Right atrium auricular region (tissue), 2 donors: ENCODE measurements around the gene NQO1. TPM values are rescaled to one million over a fixed set of nuclear protein-coding genes. Genes with fewer than 3 reads are reported as not detected.
A peak's percentile ranks its signal among the peaks of the same experiment; 100 is the strongest.

ENCODE experiments used
- DNase-seq: peaks from one replicate; pipeline ENCODE4 v3.0.0-alpha.2; 2019; ENCODE audit warnings: low spot score
- H3K27ac ChIP-seq, 2 donors: fragments of 200-600 bp; sonication (generic); 1 replicate in 1 of 2; 2 replicates in 1 of 2; pipeline ENCODE4 v1.5.1; 2016 to 2019
- H3K27me3 ChIP-seq, 2 donors: fragments of 200-600 bp; sonication (generic); one replicate each; pipeline versions ENCODE4 v1.5.1 to v1.6.0; 2017 to 2019
- H3K36me3 ChIP-seq: fragments of 200-600 bp; sonication (generic); one replicate; pipeline ENCODE4 v1.5.1; 2016
- H3K4me1 ChIP-seq, 2 donors: fragments of 200-600 bp; sonication (generic); one replicate each; pipeline versions ENCODE4 v1.5.1 to v1.6.0; 2017 to 2019
- H3K4me3 ChIP-seq, 2 donors: fragments of 200-600 bp; sonication (generic); 1 replicate in 1 of 2; 2 replicates in 1 of 2; pipeline ENCODE4 v1.5.1; 2017 to 2019; ENCODE audit warnings: mild to moderate bottlenecking in 1 of 2, moderate library complexity in 1 of 2
- H3K9me3 ChIP-seq, 2 donors: fragments of 200-600 bp; sonication (generic); one replicate each; pipeline ENCODE4 v1.5.1; 2019
- total RNA-seq, 2 donors: library from RNA; depleted of rRNA; stranded (reverse); fragments of >200 nt; gene quantifications; one replicate each; pipeline ENCODE4 v1.1.0, GENCODE V29; 2016
- TF ChIP-seq, protein P1 (sequence below), 2 donors: fragments of 200-600 bp; sonication (generic); IDR thresholded peaks; one replicate each; pipeline ENCODE4 v1.5.1; 2019; ENCODE audit warnings: antibody characterized with exemption in 2 of 2

Gene NQO1
- total RNA-seq, 2 donors from 2014 or later: 41.8 to 62.9 TPM

DNA sequence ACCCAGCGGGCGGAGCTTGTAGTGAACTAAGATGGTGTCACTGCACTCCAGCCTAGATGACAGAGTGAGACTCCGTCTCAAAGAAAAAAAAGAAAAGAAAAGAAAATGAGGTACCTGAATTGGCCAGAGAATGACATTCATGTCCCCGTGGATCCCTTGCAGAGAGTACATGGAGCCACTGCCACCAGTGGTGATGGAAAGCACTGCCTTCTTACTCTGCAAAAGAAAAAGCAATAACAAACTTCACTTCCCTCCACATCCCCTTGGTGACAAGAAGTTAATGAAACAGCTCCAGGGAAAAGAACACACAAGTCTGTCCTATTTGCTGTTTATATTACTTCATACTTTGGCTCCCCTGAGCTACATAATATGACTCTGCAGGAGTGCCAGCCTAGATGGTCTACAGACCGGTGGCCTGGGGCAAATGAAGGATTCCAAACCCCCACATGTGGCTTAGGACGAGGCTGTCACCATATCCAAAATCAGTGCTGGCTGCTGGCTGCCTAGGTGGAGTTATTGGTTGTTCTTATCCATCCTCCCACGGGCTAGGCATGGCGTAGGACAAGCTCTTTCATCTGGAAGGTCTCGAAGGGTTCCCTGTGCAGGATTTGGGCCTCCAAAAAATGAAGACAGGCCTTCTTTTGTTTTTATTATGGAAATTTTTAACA, 13.3 kb downstream of the NQO1 start:
- Histone ChIP-seq H3K27ac (no peak overlapping the region), H3K4me3 (no peak overlapping the region), H3K27me3 (no peaks in the 10 kb centered on the region), H3K9me3 (no peaks in the 10 kb centered on the region), H3K4me1 (peaks cover 0 to 5% of the 10 kb centered on the region in 2 donors), H3K36me3 (peaks cover 32% of the 10 kb centered on the region)
- DNase-seq: no peak
- TF ChIP-seq, protein P1, sequence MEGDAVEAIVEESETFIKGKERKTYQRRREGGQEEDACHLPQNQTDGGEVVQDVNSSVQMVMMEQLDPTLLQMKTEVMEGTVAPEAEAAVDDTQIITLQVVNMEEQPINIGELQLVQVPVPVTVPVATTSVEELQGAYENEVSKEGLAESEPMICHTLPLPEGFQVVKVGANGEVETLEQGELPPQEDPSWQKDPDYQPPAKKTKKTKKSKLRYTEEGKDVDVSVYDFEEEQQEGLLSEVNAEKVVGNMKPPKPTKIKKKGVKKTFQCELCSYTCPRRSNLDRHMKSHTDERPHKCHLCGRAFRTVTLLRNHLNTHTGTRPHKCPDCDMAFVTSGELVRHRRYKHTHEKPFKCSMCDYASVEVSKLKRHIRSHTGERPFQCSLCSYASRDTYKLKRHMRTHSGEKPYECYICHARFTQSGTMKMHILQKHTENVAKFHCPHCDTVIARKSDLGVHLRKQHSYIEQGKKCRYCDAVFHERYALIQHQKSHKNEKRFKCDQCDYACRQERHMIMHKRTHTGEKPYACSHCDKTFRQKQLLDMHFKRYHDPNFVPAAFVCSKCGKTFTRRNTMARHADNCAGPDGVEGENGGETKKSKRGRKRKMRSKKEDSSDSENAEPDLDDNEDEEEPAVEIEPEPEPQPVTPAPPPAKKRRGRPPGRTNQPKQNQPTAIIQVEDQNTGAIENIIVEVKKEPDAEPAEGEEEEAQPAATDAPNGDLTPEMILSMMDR (IDR thresholded peaks at IDR 0.05): no peak

DNA sequence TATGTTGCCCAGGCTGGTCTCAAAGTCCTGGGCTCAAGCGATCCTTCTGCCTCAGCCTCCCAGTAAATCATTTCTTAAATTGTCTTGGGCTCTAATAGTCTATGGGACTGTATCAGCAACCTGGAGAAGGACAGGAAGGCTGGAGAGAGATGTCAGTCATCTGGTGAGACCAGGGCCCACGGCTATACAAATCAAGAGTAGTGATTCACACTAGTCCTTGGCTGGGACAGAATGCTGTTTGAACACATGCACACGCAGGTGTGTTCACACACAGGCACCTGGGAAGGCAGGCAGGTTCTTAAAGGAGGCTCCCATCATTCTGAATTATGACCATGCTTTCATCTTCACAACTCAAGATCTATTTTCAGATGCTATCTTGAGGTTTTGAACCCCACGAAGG, 14.1 kb downstream of the NQO1 start:
- Histone ChIP-seq H3K36me3 (peaks cover 28% of the 10 kb centered on the region), H3K27me3 (no peaks in the 10 kb centered on the region), H3K4me3 (no peak overlapping the region), H3K4me1 (peaks cover 0 to 5% of the 10 kb centered on the region in 2 donors), H3K9me3 (no peaks in the 10 kb centered on the region), H3K27ac (no peak overlapping the region)
- no peak for DNase-seq
- TF ChIP-seq, protein P1 (IDR thresholded peaks at IDR 0.05): no peak

DNA sequence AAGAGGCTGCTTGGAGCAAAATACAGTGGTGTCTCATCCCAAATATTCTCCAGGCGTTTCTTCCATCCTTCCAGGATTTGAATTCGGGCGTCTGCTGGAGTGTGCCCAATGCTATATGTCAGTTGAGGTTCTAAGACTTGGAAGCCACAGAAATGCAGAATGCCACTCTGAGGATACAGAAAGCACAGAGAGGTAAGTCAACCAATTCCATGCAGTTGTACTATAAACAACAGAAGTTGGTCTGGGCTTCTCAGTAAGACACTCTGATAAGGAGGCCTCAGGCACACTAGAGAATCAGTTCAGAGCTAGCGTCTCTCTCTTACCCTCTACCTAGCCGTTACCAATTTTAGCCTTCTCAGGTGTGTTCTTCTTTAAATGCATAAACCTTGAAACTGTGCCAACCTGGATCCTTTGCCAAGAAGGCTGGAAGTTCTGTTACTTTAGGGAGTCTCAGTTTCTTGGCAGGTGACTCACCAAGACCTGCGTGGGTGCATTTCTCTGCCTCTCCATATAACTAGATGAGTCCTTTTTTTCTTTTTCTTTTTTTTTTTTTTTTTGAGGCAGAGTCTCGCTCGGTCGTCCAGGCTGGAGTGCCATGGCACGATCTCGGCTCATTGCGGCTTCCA, 15.1 kb downstream of the NQO1 start:
- Histone ChIP-seq H3K4me1 (peaks cover 0 to 5% of the 10 kb centered on the region in 2 donors), H3K36me3 (peaks cover 28% of the 10 kb centered on the region)
- no peak for DNase-seq

DNA sequence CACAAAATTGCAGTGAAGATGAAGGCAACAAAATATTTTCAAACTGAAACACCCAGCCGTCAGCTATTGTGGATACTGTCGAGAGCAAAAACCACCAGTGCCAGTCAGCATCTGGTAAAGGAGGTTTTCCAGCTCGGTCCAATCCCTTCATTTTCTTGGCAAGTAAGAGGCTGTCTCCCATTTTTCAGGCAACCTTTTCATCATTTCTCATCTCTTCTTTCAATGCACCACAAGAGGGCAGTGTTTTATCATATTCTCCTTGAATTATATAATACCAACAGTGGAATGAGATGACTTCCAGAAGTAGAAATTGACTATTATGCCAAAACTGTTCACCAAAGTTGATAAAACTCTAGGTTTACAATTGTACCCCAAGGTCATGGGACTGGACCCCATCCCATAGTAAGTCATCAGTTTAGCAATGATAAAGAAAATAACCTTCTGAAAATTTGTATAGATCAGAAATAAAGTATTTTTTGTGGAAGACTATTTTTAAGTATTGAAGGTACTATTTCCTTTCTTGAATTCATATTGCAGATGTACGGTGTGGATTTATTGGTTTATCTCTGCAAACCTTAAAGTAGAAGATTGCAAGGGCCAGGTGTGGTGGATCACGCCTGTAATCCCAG, 16.8 kb downstream of the NQO1 start:
- H3K9me3 ChIP-seq: no peaks in the 10 kb centered on the region
- peaks cover 0 to 5% of the 10 kb centered on the region in 2 donors for H3K4me1 ChIP-seq
- H3K27me3 ChIP-seq: no peaks in the 10 kb centered on the region
- TF ChIP-seq, protein P1 (IDR thresholded peaks at IDR 0.05): peak; percentile 50 to 68
- peaks cover 28% of the 10 kb centered on the region for H3K36me3 ChIP-seq
- no peak overlapping the region for H3K4me3 ChIP-seq
- DNase-seq: no peak
- no peak overlapping the region for H3K27ac ChIP-seq

More for the DNA sequence above, 15.1 kb downstream of the NQO1 start:
- TF ChIP-seq, protein P1 (IDR thresholded peaks at IDR 0.05): no peak
- Histone ChIP-seq H3K27ac (no peak overlapping the region), H3K27me3 (no peaks in the 10 kb centered on the region), H3K9me3 (no peaks in the 10 kb centered on the region), H3K4me3 (no peak overlapping the region)

DNA sequence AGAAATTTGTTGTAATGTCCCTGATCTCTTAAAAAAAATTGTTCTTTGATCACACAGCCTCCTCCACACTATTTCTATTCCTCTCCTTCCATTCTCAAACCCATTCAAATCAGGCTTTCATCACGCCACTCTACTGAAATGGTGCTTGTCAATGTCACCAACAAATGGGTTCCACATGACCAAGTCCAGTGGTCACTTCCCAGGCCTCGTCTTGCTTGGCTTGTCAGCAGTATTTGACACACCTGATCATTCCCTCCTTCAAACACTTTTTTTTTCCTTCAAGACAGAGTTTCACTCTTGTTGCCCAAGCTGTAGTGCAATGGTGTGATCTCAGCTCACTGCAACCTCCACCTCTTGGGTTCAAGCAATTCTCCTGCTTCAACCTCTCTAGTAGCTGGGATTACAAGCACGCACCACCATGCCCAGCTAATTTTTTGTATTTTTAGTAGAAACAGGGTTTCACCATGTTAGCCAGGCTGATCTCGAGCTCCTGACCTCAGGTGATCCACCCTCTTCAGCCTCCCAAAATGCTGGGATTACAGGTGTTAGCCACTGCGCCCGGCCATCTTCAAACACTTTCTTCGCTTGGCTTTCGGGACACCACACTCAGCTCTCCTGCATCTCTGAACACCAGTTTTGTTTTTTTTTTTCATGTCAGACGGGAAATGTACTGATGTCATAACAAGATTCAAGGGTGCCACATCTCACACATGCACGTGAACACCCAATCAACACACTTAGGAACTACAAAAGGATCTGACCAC, 18.3 kb downstream of the NQO1 start:
- TF ChIP-seq, protein P1 (IDR thresholded peaks at IDR 0.05): no peak
- Histone ChIP-seq H3K9me3 (no peaks in the 10 kb centered on the region), H3K36me3 (peaks cover 16% of the 10 kb centered on the region), H3K4me1 (peaks cover 0 to 5% of the 10 kb centered on the region in 2 donors), H3K27ac (no peak overlapping the region), H3K27me3 (no peaks in the 10 kb centered on the region), H3K4me3 (no peak overlapping the region)
- no peak for DNase-seq
